ENCODE measurements around the gene RBM27.

- TF ChIP-seq CTCF (conservative IDR thresholded peaks at IDR 0.05; ENCODE audit: low read length) (no peak), EZH2phosphoT487 (IDR thresholded peaks at IDR 0.05; ENCODE audit: borderline replicate concordance, low read depth, low read length) (no peak)
Measured at GRCh38 chr5:146222005-146222404, 18.6 kb downstream of the RBM27 start.
